GM12878 (cell line): ENCODE measurements around the gene RPL22. TPM values are rescaled to one million over a fixed set of nuclear protein-coding genes. Genes with fewer than 3 reads are reported as not detected.

Source experiments
- ASH2L ChIP-seq: fragments of 300-600, 200-600 bp; sonication (generic); IDR thresholded peaks from 2 replicates; pipeline ENCODE4 v1.6.1; 2017; ENCODE audit warnings: low read depth, mild to moderate bottlenecking, borderline replicate concordance
- ATF3 ChIP-seq: IDR thresholded peaks from 2 replicates; pipeline ENCODE4 v1.6.1; 2011; ENCODE audit warnings: low read depth, mild to moderate bottlenecking, low read length, moderate library complexity, borderline replicate concordance; ENCODE audit errors: extremely low read depth
- BHLHE40 ChIP-seq, 2 experiments: fragments of 450-650 bp in 1 of 2; IDR thresholded peaks; 2 replicates each; pipeline ENCODE4 v1.6.1; 2011 to 2017; ENCODE audit warnings: low read depth in 2 of 2, borderline replicate concordance in 1 of 2, improper control_type of control experiment in 1 of 2, low read length in 1 of 2, mild to moderate bottlenecking in 1 of 2
- CEBPB ChIP-seq, 2 experiments: fragments of 150-350 bp in 1 of 2; IDR thresholded peaks; 2 replicates each; pipeline ENCODE4 v1.6.1; 2012 to 2014; ENCODE audit warnings: low read depth in 2 of 2, low read length in 2 of 2, borderline replicate concordance in 1 of 2, inconsistent platforms in 1 of 2
- CEBPZ ChIP-seq: fragments of 150-350 bp; IDR thresholded peaks from 2 replicates; pipeline ENCODE4 v1.6.1; 2016; ENCODE audit warnings: low read depth, low read length
- ESRRA ChIP-seq: IDR thresholded peaks from 2 replicates; pipeline ENCODE4 v1.6.1; 2012; ENCODE audit warnings: mild to moderate bottlenecking, low read length, improper control_type of control experiment
- FOXK2 ChIP-seq: fragments of 450-650 bp; IDR thresholded peaks from 2 replicates; pipeline ENCODE4 v1.6.1; 2017; ENCODE audit warnings: mild to moderate bottlenecking, moderate library complexity
- HCFC1 ChIP-seq: fragments of 150-350 bp; IDR thresholded peaks from 2 replicates; pipeline ENCODE4 v1.6.1; 2014; ENCODE audit warnings: low read length
- HDAC6 ChIP-seq: fragments of 200-600 bp; sonication (generic); IDR thresholded peaks from one replicate; pipeline ENCODE4 v1.8.0; 2017; ENCODE audit warnings: antibody characterized with exemption; ENCODE audit not compliant: unreplicated experiment
- IKZF1 ChIP-seq: fragments of 450-650 bp; conservative IDR thresholded peaks from 2 replicates; pipeline ENCODE4 v1.6.1; 2017; ENCODE audit warnings: antibody characterized with exemption, mild to moderate bottlenecking
- IKZF2 ChIP-seq, 2 experiments: fragments of 450-650 bp; IDR thresholded peaks; 2 replicates each; pipeline ENCODE4 v1.6.1; 2017; ENCODE audit warnings: mild to moderate bottlenecking in 2 of 2, moderate library complexity in 2 of 2
- MEF2A ChIP-seq: IDR thresholded peaks from 2 replicates; pipeline ENCODE4 v1.6.1; 2011; ENCODE audit warnings: low read depth, mild to moderate bottlenecking, low read length, moderate library complexity; ENCODE audit not compliant: insufficient read depth
- RAD21 ChIP-seq: IDR thresholded peaks from 2 replicates; pipeline ENCODE4 v1.6.1; 2011; ENCODE audit warnings: mild to moderate bottlenecking, low read depth, low read length, moderate library complexity; ENCODE audit not compliant: insufficient read depth
- SPI1 ChIP-seq: IDR thresholded peaks from 2 replicates; pipeline ENCODE4 v1.6.1; 2011; ENCODE audit warnings: low read depth, mild to moderate bottlenecking, low read length, moderate library complexity, borderline replicate concordance; ENCODE audit not compliant: insufficient read depth
- STAT3 ChIP-seq: IDR thresholded peaks from 2 replicates; pipeline ENCODE4 v1.6.1; 2011; ENCODE audit warnings: low read depth, low read length, improper control_type of control experiment
- ZBTB11 ChIP-seq: fragments of 450-650 bp; formaldehyde crosslinking; IDR thresholded peaks from 2 replicates; pipeline ENCODE4 v1.5.0; 2022; ENCODE audit warnings: mild to moderate bottlenecking, missing genetic modification characterization
- ZNF207 ChIP-seq: fragments of 450-650 bp; IDR thresholded peaks from 2 replicates; pipeline ENCODE4 v1.6.1; 2014; ENCODE audit warnings: antibody characterized with exemption, mild to moderate bottlenecking, borderline replicate concordance
- ZNF217 ChIP-seq: fragments of 450-650 bp; IDR thresholded peaks from 2 replicates; pipeline ENCODE4 v1.6.1; 2017; ENCODE audit warnings: antibody characterized with exemption, mild to moderate bottlenecking
- polyA plus RNA-seq, 11 experiments: library from polyadenylated mRNA; depleted of rRNA in 4 of 11; unstranded in 6 of 11; stranded (reverse) in 5 of 11; fragments of >200 nt; fragmentation: Nextera tagmentation in 4 of 11; fragmentation: Illumina TruSeq in 1 of 11; extraction: Ambion mirVana in 4 of 11; extraction: Trizol in 1 of 11; gene quantifications; 1 replicate in 1 of 11; 2 replicates in 10 of 11; pipeline versions ENCODE4 v1.2.1 to v1.2.3, GENCODE V29; 2011 to 2016; ENCODE audit warnings: inconsistent platforms in 2 of 11, missing spikeins in 2 of 11, low read depth in 1 of 11
- total RNA-seq, 4 experiments: library from RNA; depleted of rRNA in 3 of 4; stranded (reverse); fragments of >200 nt in 3 of 4; fragmentation: Illumina TruSeq in 1 of 4; extraction: Trizol in 1 of 4; gene quantifications; 2 replicates each; pipeline versions ENCODE4 v1.2.1 to v1.2.3, GENCODE V29; 2013 to 2021
- TF ChIP-seq, protein P1 (sequence below): fragments of 450-650 bp; IDR thresholded peaks from 2 replicates; pipeline ENCODE4 v1.6.1; 2018; ENCODE audit warnings: mild to moderate bottlenecking, low read depth, moderate library complexity; ENCODE audit not compliant: partially characterized antibody

The RPL22 gene
- total and polyA plus RNA-seq, 10 of the 15 experiments (the other 5 are each of a cell fraction or from before 2014, with no cell fraction given): 191 to 560 (median 430) TPM

- TF ChIP-seq, protein P1, sequence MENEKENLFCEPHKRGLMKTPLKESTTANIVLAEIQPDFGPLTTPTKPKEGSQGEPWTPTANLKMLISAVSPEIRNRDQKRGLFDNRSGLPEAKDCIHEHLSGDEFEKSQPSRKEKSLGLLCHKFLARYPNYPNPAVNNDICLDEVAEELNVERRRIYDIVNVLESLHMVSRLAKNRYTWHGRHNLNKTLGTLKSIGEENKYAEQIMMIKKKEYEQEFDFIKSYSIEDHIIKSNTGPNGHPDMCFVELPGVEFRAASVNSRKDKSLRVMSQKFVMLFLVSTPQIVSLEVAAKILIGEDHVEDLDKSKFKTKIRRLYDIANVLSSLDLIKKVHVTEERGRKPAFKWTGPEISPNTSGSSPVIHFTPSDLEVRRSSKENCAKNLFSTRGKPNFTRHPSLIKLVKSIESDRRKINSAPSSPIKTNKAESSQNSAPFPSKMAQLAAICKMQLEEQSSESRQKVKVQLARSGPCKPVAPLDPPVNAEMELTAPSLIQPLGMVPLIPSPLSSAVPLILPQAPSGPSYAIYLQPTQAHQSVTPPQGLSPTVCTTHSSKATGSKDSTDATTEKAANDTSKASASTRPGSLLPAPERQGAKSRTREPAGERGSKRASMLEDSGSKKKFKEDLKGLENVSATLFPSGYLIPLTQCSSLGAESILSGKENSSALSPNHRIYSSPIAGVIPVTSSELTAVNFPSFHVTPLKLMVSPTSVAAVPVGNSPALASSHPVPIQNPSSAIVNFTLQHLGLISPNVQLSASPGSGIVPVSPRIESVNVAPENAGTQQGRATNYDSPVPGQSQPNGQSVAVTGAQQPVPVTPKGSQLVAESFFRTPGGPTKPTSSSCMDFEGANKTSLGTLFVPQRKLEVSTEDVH: no peak
- TF ChIP-seq ASH2L (no peak), IKZF1 (peak; percentile 75), ZNF207 (no peak), IKZF2 (IDR thresholded peaks at IDR 0.05) (no peak), HDAC6 (no peak), ZBTB11 (CRISPR knock-in tag) (no peak), FOXK2 (no peak), CEBPB (IDR thresholded peaks at IDR 0.05; ENCODE audit: borderline replicate concordance in 1 of 2, low read depth in 2 of 2, low read length in 2 of 2) (no peak), STAT3 (no peak), SPI1 (0 out of 2 replicates have a peak, but pooled peaks have one; percentile 14), HCFC1 (no peak), ESRRA (no peak), ZNF217 (no peak), ATF3 (no peak), RAD21 (peak; percentile 57), MEF2A (no peak), BHLHE40 (IDR thresholded peaks at IDR 0.05; ENCODE audit: borderline replicate concordance in 1 of 2, low read depth in 2 of 2, low read length in 1 of 2) (peak in 1 of 2 experiments; percentile 45; a peak in 1 of 4 replicates), CEBPZ (no peak)
Measured at GRCh38 chr1:6245086-6245868, 45.9 kb upstream of the RPL22 start (continued).
